ENCODE measurements around the gene SUGCT. TPM values are rescaled to one million over a fixed set of nuclear protein-coding genes. Genes with fewer than 3 reads are reported as not detected.
"Not testable (repeated sequence)": the region's sequence is repeated elsewhere in the genome, so short reads cannot be mapped to it uniquely, and the experiment has no call there.

Gene SUGCT
- total and polyA plus RNA-seq, 4 donors = 2.4 to 5.3 (median 3.3) TPM

DNA sequence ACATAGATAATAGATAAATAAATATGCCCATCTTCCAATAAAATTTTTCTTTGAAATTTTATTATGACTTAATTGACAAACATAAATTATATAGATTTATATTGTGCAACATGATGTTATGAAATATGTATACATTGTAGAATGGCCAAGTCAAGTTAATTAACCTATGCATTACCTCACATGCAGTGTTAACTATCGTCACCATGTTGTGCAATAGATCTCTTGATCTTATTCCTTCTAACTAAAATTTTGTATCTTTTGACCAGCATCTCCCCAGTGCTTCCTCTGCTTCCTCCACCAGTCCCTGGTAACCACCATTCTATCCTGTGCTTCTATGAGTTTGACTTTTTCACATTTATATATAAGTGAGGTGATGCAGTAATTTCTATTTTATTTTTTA lies 259.6 kb downstream of the SUGCT start:
- H3K27me3 ChIP-seq (ENCODE audit: control insufficient read depth, insufficient read depth, low read length) = no peaks in the 10 kb centered on the region
- H3K4me3 ChIP-seq (ENCODE audit: low read depth, low read length) = no peak overlapping the region
- H3K9me3 ChIP-seq (ENCODE audit: control insufficient read depth, insufficient read depth, low read length) = no peaks in the 10 kb centered on the region
- H3K36me3 ChIP-seq (ENCODE audit: control insufficient read depth, insufficient read depth, low read length) = no peaks in the 10 kb centered on the region
- no peaks in the 10 kb centered on the region for H3K4me1 ChIP-seq (ENCODE audit: control insufficient read depth, insufficient read depth, low read length)
- WGBS (ENCODE audit: insufficient coverage) = 100% methylated on average over 1 of the region's 1 CpG
- no peak for DNase-seq (ENCODE audit: low read depth in 4 of 6, low spot score in 6 of 6)
- no peak overlapping the region for H3K27ac ChIP-seq (ENCODE audit: low read depth, low read length)

- no CpG with 5 or more reads among the region's 4 CpGs for WGBS (ENCODE audit: insufficient coverage)
- Histone ChIP-seq H3K36me3 (ENCODE audit: control insufficient read depth, insufficient read depth, low read length) (no peaks in the 10 kb centered on the region), H3K27ac (ENCODE audit: low read depth, low read length) (no peak overlapping the region), H3K9me3 (ENCODE audit: control insufficient read depth, insufficient read depth, low read length) (no peaks in the 10 kb centered on the region), H3K4me3 (ENCODE audit: low read depth, low read length) (no peak overlapping the region), H3K4me1 (ENCODE audit: control insufficient read depth, insufficient read depth, low read length) (no peaks in the 10 kb centered on the region), H3K27me3 (ENCODE audit: control insufficient read depth, insufficient read depth, low read length) (no peaks in the 10 kb centered on the region)
- DNase-seq (ENCODE audit: low read depth in 4 of 6, low spot score in 6 of 6) = no peak
Measured at GRCh38 chr7:40400525-40400924, 265.7 kb downstream of the SUGCT start.

DNA sequence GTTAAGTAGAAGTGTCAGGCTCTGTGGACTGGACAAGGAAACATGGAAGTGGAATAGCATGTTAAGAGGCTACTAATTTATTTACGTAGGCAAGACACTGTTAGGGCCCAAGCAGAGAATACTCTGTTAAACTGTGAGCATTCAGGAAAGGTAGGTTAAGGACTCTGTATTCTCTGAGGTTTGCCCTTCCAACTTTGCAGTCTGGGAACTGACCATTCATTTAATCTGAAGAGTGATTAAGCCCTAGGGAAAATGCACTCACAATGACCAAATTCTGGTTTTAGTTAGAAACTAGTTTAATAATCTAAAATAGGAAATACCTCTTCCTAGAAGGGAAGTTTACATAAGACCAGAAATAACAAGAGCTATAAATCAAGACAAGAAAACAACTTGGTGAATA lies 266.6 kb downstream of the SUGCT start:
- H3K4me1 ChIP-seq (ENCODE audit: control insufficient read depth, insufficient read depth, low read length) = no peaks in the 10 kb centered on the region
- H3K4me3 ChIP-seq (ENCODE audit: low read depth, low read length) = no peak overlapping the region
- H3K36me3 ChIP-seq (ENCODE audit: control insufficient read depth, insufficient read depth, low read length) = no peaks in the 10 kb centered on the region
- H3K27me3 ChIP-seq (ENCODE audit: control insufficient read depth, insufficient read depth, low read length) = no peaks in the 10 kb centered on the region
- H3K9me3 ChIP-seq (ENCODE audit: control insufficient read depth, insufficient read depth, low read length) = no peaks in the 10 kb centered on the region
- H3K27ac ChIP-seq (ENCODE audit: low read depth, low read length) = no peak overlapping the region
- DNase-seq (ENCODE audit: low read depth in 4 of 6, low spot score in 6 of 6) = no peak
- 100% methylated on average over 1 of the region's 1 CpG for WGBS (ENCODE audit: insufficient coverage)

DNA sequence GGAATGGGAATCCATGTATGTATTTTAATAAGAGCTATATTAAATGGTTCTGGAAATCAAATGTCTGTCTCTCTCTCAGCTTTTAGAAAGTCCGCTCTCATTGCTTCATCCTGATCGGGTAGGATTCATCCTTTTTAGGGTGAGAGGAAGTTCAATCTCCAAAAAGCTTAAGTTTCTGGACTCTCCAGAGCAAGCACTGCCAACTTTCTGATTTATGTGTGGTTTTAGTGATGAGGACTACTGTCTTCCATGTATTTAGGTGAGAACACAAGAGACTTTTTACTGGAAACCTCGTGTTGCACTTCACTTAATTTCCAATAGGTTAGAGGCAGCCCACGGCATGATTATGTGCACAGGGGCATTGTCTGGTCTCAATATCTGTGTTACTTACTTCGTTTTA lies 267.9 kb downstream of the SUGCT start:
- no peaks in the 10 kb centered on the region for H3K9me3 ChIP-seq (ENCODE audit: control insufficient read depth, insufficient read depth, low read length)
- no peaks in the 10 kb centered on the region for H3K4me1 ChIP-seq (ENCODE audit: control insufficient read depth, insufficient read depth, low read length)
- no peak overlapping the region for H3K27ac ChIP-seq (ENCODE audit: low read depth, low read length)
- H3K36me3 ChIP-seq (ENCODE audit: control insufficient read depth, insufficient read depth, low read length) = no peaks in the 10 kb centered on the region
- no peaks in the 10 kb centered on the region for H3K27me3 ChIP-seq (ENCODE audit: control insufficient read depth, insufficient read depth, low read length)
- H3K4me3 ChIP-seq (ENCODE audit: low read depth, low read length) = no peak overlapping the region
- DNase-seq (ENCODE audit: low read depth in 4 of 6, low spot score in 6 of 6) = no peak
- WGBS (ENCODE audit: insufficient coverage) = no CpG with 5 or more reads among the region's 5 CpGs

- 90% methylated on average over 3 of the region's 3 CpGs for WGBS (ENCODE audit: insufficient coverage)
- H3K27me3 ChIP-seq (ENCODE audit: control insufficient read depth, insufficient read depth, low read length) = no peaks in the 10 kb centered on the region
- DNase-seq (ENCODE audit: low read depth in 4 of 6, low spot score in 6 of 6) = no peak
- no peaks in the 10 kb centered on the region for H3K9me3 ChIP-seq (ENCODE audit: control insufficient read depth, insufficient read depth, low read length)
- no peak overlapping the region for H3K27ac ChIP-seq (ENCODE audit: low read depth, low read length)
- no peaks in the 10 kb centered on the region for H3K36me3 ChIP-seq (ENCODE audit: control insufficient read depth, insufficient read depth, low read length)
- no peaks in the 10 kb centered on the region for H3K4me1 ChIP-seq (ENCODE audit: control insufficient read depth, insufficient read depth, low read length)
- no peak overlapping the region for H3K4me3 ChIP-seq (ENCODE audit: low read depth, low read length)
Measured at GRCh38 chr7:40403703-40404476, 269.1 kb downstream of the SUGCT start.

- no CpG with 5 or more reads among the region's 2 CpGs for WGBS (ENCODE audit: insufficient coverage)
- no peak for DNase-seq (ENCODE audit: low read depth in 4 of 6, low spot score in 6 of 6)
Measured at GRCh38 chr7:40405991-40406390, 271.2 kb downstream of the SUGCT start.

DNA sequence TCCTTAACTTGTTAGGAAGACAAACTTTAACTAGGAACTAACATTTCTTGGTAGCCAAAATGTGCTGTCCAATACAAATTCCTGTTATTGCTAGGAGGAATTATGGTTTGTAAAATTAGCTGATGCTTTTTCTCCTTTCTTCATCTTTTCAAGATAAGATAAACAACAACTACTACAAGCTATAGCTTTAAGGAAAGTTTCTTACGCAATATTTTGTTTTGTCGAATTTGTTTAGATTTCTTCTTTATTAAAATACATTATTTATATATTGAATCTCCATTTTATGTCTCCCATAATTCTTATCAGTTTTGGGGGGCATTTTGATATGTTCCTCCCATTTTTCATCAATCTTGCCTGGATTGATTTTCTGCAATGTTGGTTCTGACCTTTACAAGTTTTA lies 277.5 kb downstream of the SUGCT start:
- Histone ChIP-seq H3K9me3 (ENCODE audit: control insufficient read depth, insufficient read depth, low read length) (no peaks in the 10 kb centered on the region), H3K36me3 (ENCODE audit: control insufficient read depth, insufficient read depth, low read length) (no peaks in the 10 kb centered on the region), H3K4me3 (ENCODE audit: low read depth, low read length) (no peak overlapping the region), H3K4me1 (ENCODE audit: control insufficient read depth, insufficient read depth, low read length) (no peaks in the 10 kb centered on the region), H3K27me3 (ENCODE audit: control insufficient read depth, insufficient read depth, low read length) (no peaks in the 10 kb centered on the region), H3K27ac (ENCODE audit: low read depth, low read length) (no peak overlapping the region)
- no CpG with 5 or more reads among the region's 2 CpGs for WGBS (ENCODE audit: insufficient coverage)
- no peak for DNase-seq (ENCODE audit: low read depth in 4 of 6, low spot score in 6 of 6)

More at GRCh38 chr7:40405991-40406390, 271.2 kb downstream of the SUGCT start:
- Histone ChIP-seq H3K36me3 (ENCODE audit: control insufficient read depth, insufficient read depth, low read length) (no peaks in the 10 kb centered on the region), H3K9me3 (ENCODE audit: control insufficient read depth, insufficient read depth, low read length) (no peaks in the 10 kb centered on the region), H3K27ac (ENCODE audit: low read depth, low read length) (no peak overlapping the region), H3K4me3 (ENCODE audit: low read depth, low read length) (no peak overlapping the region), H3K27me3 (ENCODE audit: control insufficient read depth, insufficient read depth, low read length) (no peaks in the 10 kb centered on the region), H3K4me1 (ENCODE audit: control insufficient read depth, insufficient read depth, low read length) (no peaks in the 10 kb centered on the region)

DNA sequence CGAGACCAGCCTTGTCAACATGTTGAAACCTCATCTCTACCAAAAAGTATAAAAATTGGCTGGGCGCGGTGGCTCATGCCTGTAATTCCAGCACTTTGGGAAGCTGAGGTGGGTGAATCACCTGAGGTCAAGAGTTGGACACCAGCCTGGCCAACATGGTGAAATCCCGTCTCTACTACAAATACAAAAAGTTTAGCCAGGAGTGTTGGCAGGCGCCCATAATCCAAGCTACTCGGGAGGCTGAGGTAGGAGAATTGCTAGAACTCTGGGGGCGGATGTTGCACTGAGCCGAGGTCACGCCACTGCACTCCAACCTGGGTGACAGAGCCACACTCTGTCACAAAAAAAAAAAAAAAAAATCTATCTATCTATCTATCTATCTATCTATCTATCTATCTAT lies 279.9 kb downstream of the SUGCT start:
- WGBS (ENCODE audit: insufficient coverage) = no CpG with 5 or more reads among the region's 9 CpGs
- not testable (repeated sequence) for H3K36me3 ChIP-seq (ENCODE audit: control insufficient read depth, insufficient read depth, low read length); DNase-seq (ENCODE audit: low read depth in 4 of 6, low spot score in 6 of 6)

GRCh38 chr7:40418448-40418847 lies 283.6 kb downstream of the SUGCT start:
- Histone ChIP-seq H3K4me3 (ENCODE audit: low read depth, low read length) (no peak overlapping the region), H3K9me3 (ENCODE audit: control insufficient read depth, insufficient read depth, low read length) (no peaks in the 10 kb centered on the region), H3K27ac (ENCODE audit: low read depth, low read length) (no peak overlapping the region), H3K4me1 (ENCODE audit: control insufficient read depth, insufficient read depth, low read length) (no peaks in the 10 kb centered on the region), H3K36me3 (ENCODE audit: control insufficient read depth, insufficient read depth, low read length) (no peaks in the 10 kb centered on the region), H3K27me3 (ENCODE audit: control insufficient read depth, insufficient read depth, low read length) (no peaks in the 10 kb centered on the region)
- WGBS (ENCODE audit: insufficient coverage) = no CpG with 5 or more reads among the region's 1 CpG
- no peak for DNase-seq (ENCODE audit: low read depth in 4 of 6, low spot score in 6 of 6)

More for the DNA sequence above, 279.9 kb downstream of the SUGCT start:
- not testable (repeated sequence) for H3K27ac ChIP-seq (ENCODE audit: low read depth, low read length); H3K27me3 ChIP-seq (ENCODE audit: control insufficient read depth, insufficient read depth, low read length); H3K9me3 ChIP-seq (ENCODE audit: control insufficient read depth, insufficient read depth, low read length); H3K4me3 ChIP-seq (ENCODE audit: low read depth, low read length); H3K4me1 ChIP-seq (ENCODE audit: control insufficient read depth, insufficient read depth, low read length)

DNA sequence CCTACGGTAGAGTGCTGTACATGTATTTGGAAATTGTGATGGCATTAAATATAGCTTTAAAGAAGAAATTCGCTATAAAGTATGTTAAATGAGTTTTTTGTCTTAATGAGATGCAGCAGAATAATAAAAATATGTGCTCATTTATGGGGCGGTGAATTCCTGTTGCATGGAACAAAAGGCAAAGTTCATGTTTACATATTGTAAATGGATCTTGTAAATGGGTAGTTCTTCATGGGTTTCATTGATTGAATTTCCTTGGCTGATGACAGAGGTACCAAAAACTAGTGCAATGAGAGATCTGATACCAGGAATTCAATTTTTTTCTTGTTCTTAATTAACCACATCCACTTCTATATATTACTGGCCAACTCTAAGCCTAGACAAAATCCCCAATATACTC lies 284.2 kb downstream of the SUGCT start:
- Histone ChIP-seq H3K4me1 (ENCODE audit: control insufficient read depth, insufficient read depth, low read length) (no peaks in the 10 kb centered on the region), H3K27me3 (ENCODE audit: control insufficient read depth, insufficient read depth, low read length) (no peaks in the 10 kb centered on the region), H3K9me3 (ENCODE audit: control insufficient read depth, insufficient read depth, low read length) (no peaks in the 10 kb centered on the region), H3K36me3 (ENCODE audit: control insufficient read depth, insufficient read depth, low read length) (no peaks in the 10 kb centered on the region), H3K27ac (ENCODE audit: low read depth, low read length) (no peak overlapping the region), H3K4me3 (ENCODE audit: low read depth, low read length) (no peak overlapping the region)
- no peak for DNase-seq (ENCODE audit: low read depth in 4 of 6, low spot score in 6 of 6)
- 93% methylated on average over 2 of the region's 3 CpGs for WGBS (ENCODE audit: insufficient coverage)

Measured in spinal cord (tissue), 10 donors.